ENCODE results near the gene ZMYND10.

The ZMYND10 gene

GRCh38 chr3:50345586-50346234, at the start of gene ZMYND10:
Gene ZMYND10 (minus strand): TSS chr3:50345732. CDS start chr3:50345579, 153 bp downstream.
- DNase-seq: peak in 7 of 10 donors; percentile 32 to 93 (median 63)
- intact Hi-C loops (cut with DNase I): loop anchor here (5.0 kb wide), 1 partner anchor 267 kb away; the partner anchor contains the start of gene CISH

- intact Hi-C loops (cut with DNase I): no loop called here
- no peak for DNase-seq
These were observed 47.5 kb upstream of the ZMYND10 start for GRCh38 chr3:50393061-50393460.

GRCh38 chr3:50392101-50392715, 46.7 kb upstream of the ZMYND10 start:
- DNase-seq: peak in 5 of 10 donors; percentile 16 to 88 (median 45)
- intact Hi-C loops (cut with DNase I): no loop called here

GRCh38 chr3:50390508-50391224, 45.1 kb upstream of the ZMYND10 start:
- peak; percentile 31 to 92 (median 58) for DNase-seq
- intact Hi-C loops (cut with DNase I): no loop called here

- no peak for DNase-seq
- intact Hi-C loops (cut with DNase I): no loop called here
These were observed 43.9 kb upstream of the ZMYND10 start for GRCh38 chr3:50389414-50389767.

GRCh38 chr3:50388720-50389413, 43.3 kb upstream of the ZMYND10 start:
- intact Hi-C loops (cut with DNase I): no loop called here
- no peak for DNase-seq

- peak in 3 of 10 donors; percentile 22 to 88 (median 34) for DNase-seq
- intact Hi-C loops (cut with DNase I): no loop called here
These were observed 42.6 kb upstream of the ZMYND10 start for GRCh38 chr3:50388016-50388719.

- no peak for DNase-seq
- intact Hi-C loops (cut with DNase I): no loop called here
These were observed 40.2 kb upstream of the ZMYND10 start for GRCh38 chr3:50385754-50386153.

- no peak for DNase-seq
- intact Hi-C loops (cut with DNase I): no loop called here
These were observed 38.2 kb upstream of the ZMYND10 start for GRCh38 chr3:50383750-50384149.

GRCh38 chr3:50382722-50383121, 37.2 kb upstream of the ZMYND10 start:
- no peak for DNase-seq
- intact Hi-C loops (cut with DNase I): no loop called here

GRCh38 chr3:50381383-50381782, 35.9 kb upstream of the ZMYND10 start:
- intact Hi-C loops (cut with DNase I): no loop called here
- DNase-seq: no peak

- intact Hi-C loops (cut with DNase I): no loop called here
- no peak for DNase-seq
These were observed 35.0 kb upstream of the ZMYND10 start for GRCh38 chr3:50380405-50381085.

- intact Hi-C loops (cut with DNase I): no loop called here
- no peak for DNase-seq
These were observed 33.2 kb upstream of the ZMYND10 start for GRCh38 chr3:50378757-50379156.

- intact Hi-C loops (cut with DNase I): no loop called here
- DNase-seq: no peak
These were observed 32.5 kb upstream of the ZMYND10 start for GRCh38 chr3:50378024-50378423.

- DNase-seq: no peak
- intact Hi-C loops (cut with DNase I): no loop called here
These were observed 29.9 kb upstream of the ZMYND10 start for GRCh38 chr3:50375258-50375931.

- intact Hi-C loops (cut with DNase I): loop anchor here (5.0 kb wide), 1 partner anchor 178 kb away; no protein-coding TSS in a partner anchor
These were observed 29.1 kb upstream of the ZMYND10 start for GRCh38 chr3:50374363-50375257.

GRCh38 chr3:50373146-50374051, 27.9 kb upstream of the ZMYND10 start:
- intact Hi-C loops (cut with DNase I): loop anchor here (5.0 kb wide), 1 partner anchor 179 kb away; no protein-coding TSS in a partner anchor

More at GRCh38 chr3:50374363-50375257, 29.1 kb upstream of the ZMYND10 start:
- DNase-seq: no peak

More at GRCh38 chr3:50373146-50374051, 27.9 kb upstream of the ZMYND10 start:
- DNase-seq: no peak

Measured in posterior cingulate gyrus (tissue), 11 donors.